ENCODE measurements around the gene PXMP4.

The PXMP4 gene

DNA sequence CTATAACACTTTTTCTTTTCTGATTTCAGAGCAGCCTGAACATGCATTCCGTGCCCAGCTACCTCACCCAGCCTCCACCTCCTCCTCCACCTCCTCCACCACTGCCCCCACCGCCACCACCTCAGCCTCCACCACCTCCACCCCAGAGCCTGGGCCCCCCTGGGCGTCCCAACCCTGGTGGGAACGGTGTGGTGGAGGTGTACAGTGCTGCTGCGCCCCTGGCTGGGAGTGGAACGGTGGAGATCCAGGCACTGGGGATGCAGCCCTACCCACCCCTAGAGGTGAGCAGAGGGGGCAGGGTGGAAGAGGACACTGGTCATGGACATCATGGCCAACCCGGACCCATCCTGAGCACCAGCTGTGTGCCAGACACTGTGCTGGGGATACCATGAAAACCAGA lies 33.0 kb upstream of the PXMP4 start:
- Histone ChIP-seq H3K4me1 (ENCODE audit: control insufficient read depth, insufficient read depth, low read length) (no peaks in the 10 kb centered on the region), H3K36me3 (ENCODE audit: control insufficient read depth, insufficient read depth, low read length, severe bottlenecking) (peaks cover 44% of the 10 kb centered on the region), H3K9ac (ENCODE audit: low read length) (no peak overlapping the region), H3K4me3 (ENCODE audit: low read length) (no peak overlapping the region), H3K9me3 (ENCODE audit: control insufficient read depth, low read length) (peaks cover 9% of the 10 kb centered on the region), H3K27me3 (replicated peaks; ENCODE audit: control insufficient read depth, insufficient read depth, low read length) (no peaks in the 10 kb centered on the region)
- no peak for DNase-seq (ENCODE audit: low read depth)

GRCh38 chr20:33751775-33752174 lies 31.7 kb upstream of the PXMP4 start:
- H3K9me3 ChIP-seq (ENCODE audit: control insufficient read depth, low read length): no peaks in the 10 kb centered on the region
- no peak for DNase-seq (ENCODE audit: low read depth)
- H3K36me3 ChIP-seq (ENCODE audit: control insufficient read depth, insufficient read depth, low read length, severe bottlenecking): peaks cover 35% of the 10 kb centered on the region
- no peak overlapping the region for H3K4me3 ChIP-seq (ENCODE audit: low read length)
- H3K4me1 ChIP-seq (ENCODE audit: control insufficient read depth, insufficient read depth, low read length): no peaks in the 10 kb centered on the region
- no peak overlapping the region for H3K9ac ChIP-seq (ENCODE audit: low read length)
- no peaks in the 10 kb centered on the region for H3K27me3 ChIP-seq (replicated peaks; ENCODE audit: control insufficient read depth, insufficient read depth, low read length)

- H3K9ac ChIP-seq (ENCODE audit: low read length): no peak overlapping the region
- peaks cover 17% of the 10 kb centered on the region for H3K36me3 ChIP-seq (ENCODE audit: control insufficient read depth, insufficient read depth, low read length, severe bottlenecking)
- no peaks in the 10 kb centered on the region for H3K9me3 ChIP-seq (ENCODE audit: control insufficient read depth, low read length)
- DNase-seq (ENCODE audit: low read depth): no peak
- H3K27me3 ChIP-seq (replicated peaks; ENCODE audit: control insufficient read depth, insufficient read depth, low read length): no peaks in the 10 kb centered on the region
- H3K4me3 ChIP-seq (ENCODE audit: low read length): no peak overlapping the region
- H3K4me1 ChIP-seq (ENCODE audit: control insufficient read depth, insufficient read depth, low read length): no peaks in the 10 kb centered on the region
Observed at GRCh38 chr20:33746325-33746998, 26.4 kb upstream of the PXMP4 start.

DNA sequence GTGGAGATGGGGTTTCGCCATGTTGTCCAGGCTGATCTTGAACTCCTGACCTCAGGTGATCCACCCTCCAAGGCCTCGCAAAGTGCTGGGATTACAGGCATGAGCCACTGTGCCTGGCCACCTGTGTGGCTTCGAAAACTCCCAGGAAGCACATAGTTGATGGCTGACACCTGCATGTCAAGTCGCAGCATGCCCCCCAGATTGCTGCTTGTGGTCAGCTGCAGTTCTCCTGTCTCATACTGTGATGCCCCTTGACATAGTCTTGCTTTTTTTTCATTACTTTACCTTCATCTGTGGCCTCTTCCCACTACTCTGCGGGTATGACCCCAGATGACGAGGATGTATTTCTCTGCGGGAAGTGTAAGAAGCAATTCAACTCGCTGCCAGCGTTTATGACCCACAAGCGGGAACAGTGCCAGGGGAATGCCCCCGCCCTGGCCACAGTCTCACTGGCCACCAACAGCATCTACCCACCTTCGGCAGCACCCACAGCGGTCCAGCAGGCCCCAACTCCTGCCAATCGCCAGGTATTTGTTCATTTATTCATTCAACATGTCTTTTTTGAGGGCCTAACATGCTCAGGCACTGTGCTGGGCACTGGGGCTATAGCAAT lies 24.8 kb upstream of the PXMP4 start:
- Histone ChIP-seq H3K4me1 (ENCODE audit: control insufficient read depth, insufficient read depth, low read length) (no peaks in the 10 kb centered on the region), H3K9ac (ENCODE audit: low read length) (no peak overlapping the region), H3K36me3 (ENCODE audit: control insufficient read depth, insufficient read depth, low read length, severe bottlenecking) (peaks cover 11% of the 10 kb centered on the region), H3K27me3 (replicated peaks; ENCODE audit: control insufficient read depth, insufficient read depth, low read length) (no peaks in the 10 kb centered on the region), H3K9me3 (ENCODE audit: control insufficient read depth, low read length) (no peaks in the 10 kb centered on the region), H3K4me3 (ENCODE audit: low read length) (no peak overlapping the region)
- DNase-seq (ENCODE audit: low read depth): no peak

GRCh38 chr20:33744181-33744580 lies 24.1 kb upstream of the PXMP4 start:
- peaks cover 11% of the 10 kb centered on the region for H3K36me3 ChIP-seq (ENCODE audit: control insufficient read depth, insufficient read depth, low read length, severe bottlenecking)
- no peak overlapping the region for H3K9ac ChIP-seq (ENCODE audit: low read length)
- H3K9me3 ChIP-seq (ENCODE audit: control insufficient read depth, low read length): no peaks in the 10 kb centered on the region
- H3K4me3 ChIP-seq (ENCODE audit: low read length): no peak overlapping the region
- H3K4me1 ChIP-seq (ENCODE audit: control insufficient read depth, insufficient read depth, low read length): no peaks in the 10 kb centered on the region
- no peaks in the 10 kb centered on the region for H3K27me3 ChIP-seq (replicated peaks; ENCODE audit: control insufficient read depth, insufficient read depth, low read length)
- DNase-seq (ENCODE audit: low read depth): no peak

DNA sequence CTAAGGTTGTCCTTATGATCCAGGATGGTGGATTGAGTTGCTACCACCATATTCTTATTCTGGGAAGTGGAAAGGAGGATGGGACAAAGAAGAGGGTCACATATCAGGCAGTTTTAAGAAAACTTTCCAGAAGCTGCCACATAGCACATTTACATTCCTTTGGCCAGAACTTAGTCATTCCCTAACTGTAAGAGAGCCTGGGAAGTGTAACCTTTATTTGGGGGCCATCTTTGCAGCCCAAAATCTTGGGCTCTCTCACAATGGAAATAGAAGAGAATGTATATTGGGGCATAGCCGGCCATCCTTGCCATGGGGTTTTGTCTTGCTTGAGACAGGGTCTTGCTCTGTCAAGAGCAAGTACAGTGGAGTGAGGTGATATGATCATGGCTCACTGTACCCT lies 20.1 kb upstream of the PXMP4 start:
- Histone ChIP-seq H3K4me3 (ENCODE audit: low read length) (no peak overlapping the region), H3K36me3 (ENCODE audit: control insufficient read depth, insufficient read depth, low read length, severe bottlenecking) (peaks cover 4% of the 10 kb centered on the region), H3K9ac (ENCODE audit: low read length) (no peak overlapping the region), H3K4me1 (ENCODE audit: control insufficient read depth, insufficient read depth, low read length) (no peaks in the 10 kb centered on the region), H3K27me3 (replicated peaks; ENCODE audit: control insufficient read depth, insufficient read depth, low read length) (no peaks in the 10 kb centered on the region), H3K9me3 (ENCODE audit: control insufficient read depth, low read length) (peaks cover 15% of the 10 kb centered on the region)
- peak; percentile 7 for DNase-seq (ENCODE audit: low read depth)

DNA sequence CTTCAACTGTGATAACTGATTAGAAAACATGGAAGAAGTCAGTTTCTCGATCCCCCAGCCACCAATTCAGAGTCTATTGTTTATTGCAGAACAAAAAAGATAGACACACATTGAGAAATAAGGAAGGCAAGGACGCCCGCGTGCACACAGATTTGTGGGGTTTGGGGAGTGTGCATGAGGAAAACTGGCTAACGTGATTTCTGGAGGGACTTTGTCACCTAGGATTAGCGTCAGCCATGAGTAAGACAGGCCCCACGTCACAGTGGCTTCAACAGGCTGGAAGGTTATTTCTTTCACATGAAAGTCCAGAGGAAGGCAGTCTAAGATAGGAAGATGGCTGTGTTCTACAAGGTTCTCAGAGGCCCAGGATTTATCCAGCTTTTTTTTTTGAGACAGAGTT lies 19.4 kb upstream of the PXMP4 start:
- no peak overlapping the region for H3K4me3 ChIP-seq (ENCODE audit: low read length)
- no peaks in the 10 kb centered on the region for H3K27me3 ChIP-seq (replicated peaks; ENCODE audit: control insufficient read depth, insufficient read depth, low read length)
- DNase-seq (ENCODE audit: low read depth): no peak
- no peak overlapping the region for H3K9ac ChIP-seq (ENCODE audit: low read length)
- H3K36me3 ChIP-seq (ENCODE audit: control insufficient read depth, insufficient read depth, low read length, severe bottlenecking): no peaks in the 10 kb centered on the region
- peaks cover 15% of the 10 kb centered on the region for H3K9me3 ChIP-seq (ENCODE audit: control insufficient read depth, low read length)
- H3K4me1 ChIP-seq (ENCODE audit: control insufficient read depth, insufficient read depth, low read length): peaks cover 4% of the 10 kb centered on the region

GRCh38 chr20:33736962-33737361 lies 16.9 kb upstream of the PXMP4 start:
- no peak for DNase-seq (ENCODE audit: low read depth)
- Histone ChIP-seq H3K9ac (ENCODE audit: low read length) (no peak overlapping the region), H3K27me3 (replicated peaks; ENCODE audit: control insufficient read depth, insufficient read depth, low read length) (no peaks in the 10 kb centered on the region), H3K36me3 (ENCODE audit: control insufficient read depth, insufficient read depth, low read length, severe bottlenecking) (no peaks in the 10 kb centered on the region), H3K4me1 (ENCODE audit: control insufficient read depth, insufficient read depth, low read length) (peaks cover 26% of the 10 kb centered on the region), H3K4me3 (ENCODE audit: low read length) (peak overlapping the region; percentile 37), H3K9me3 (ENCODE audit: control insufficient read depth, low read length) (peaks cover 15% of the 10 kb centered on the region)

GRCh38 chr20:33733654-33734576 lies 13.8 kb upstream of the PXMP4 start:
- H3K36me3 ChIP-seq (ENCODE audit: control insufficient read depth, insufficient read depth, low read length, severe bottlenecking): no peaks in the 10 kb centered on the region
- peak overlapping the region; percentile 82 for H3K9ac ChIP-seq (ENCODE audit: low read length)
- peak overlapping the region; percentile 53 for H3K4me3 ChIP-seq (ENCODE audit: low read length)
- H3K27me3 ChIP-seq (replicated peaks; ENCODE audit: control insufficient read depth, insufficient read depth, low read length): no peaks in the 10 kb centered on the region
- peaks cover 15% of the 10 kb centered on the region for H3K9me3 ChIP-seq (ENCODE audit: control insufficient read depth, low read length)
- peaks cover 31% of the 10 kb centered on the region for H3K4me1 ChIP-seq (ENCODE audit: control insufficient read depth, insufficient read depth, low read length)
- DNase-seq (ENCODE audit: low read depth): peak; percentile 83

- H3K27me3 ChIP-seq (replicated peaks; ENCODE audit: control insufficient read depth, insufficient read depth, low read length): no peaks in the 10 kb centered on the region
- H3K9ac ChIP-seq (ENCODE audit: low read length): peak overlapping the region; percentile 87
- peak overlapping the region; percentile 79 for H3K4me3 ChIP-seq (ENCODE audit: low read length)
- no peaks in the 10 kb centered on the region for H3K36me3 ChIP-seq (ENCODE audit: control insufficient read depth, insufficient read depth, low read length, severe bottlenecking)
- H3K4me1 ChIP-seq (ENCODE audit: control insufficient read depth, insufficient read depth, low read length): peaks cover 31% of the 10 kb centered on the region
- peak; percentile 94 for DNase-seq (ENCODE audit: low read depth)
- H3K9me3 ChIP-seq (ENCODE audit: control insufficient read depth, low read length): peaks cover 10% of the 10 kb centered on the region
Observed at GRCh38 chr20:33732166-33732970, 12.3 kb upstream of the PXMP4 start.

Measured in adipocyte (in vitro differentiated cells).